Astrocyte of the cerebellum (primary cell): Measurements from ENCODE around the gene TOMM22.
"Not testable (repeated sequence)": the region's sequence is repeated elsewhere in the genome, so short reads cannot be mapped to it uniquely, and the experiment has no call there.

ENCODE experiments used
- DNase-seq: peaks from one replicate; pipeline ENCODE4 v3.0.0-alpha.2; 2011; ENCODE audit warnings: low read depth
- H3K4me3 ChIP-seq: 2 replicates; pipeline ENCODE4 v1.5.1; 2011; ENCODE audit warnings: mild to moderate bottlenecking, low read depth, low read length, moderate library complexity
- CTCF ChIP-seq: IDR thresholded peaks from 2 replicates; pipeline ENCODE4 v1.5.1; 2012; ENCODE audit warnings: low read length, low read depth, moderate library complexity, mild to moderate bottlenecking; ENCODE audit errors: missing control alignments
- in situ Hi-C: cut with HindIII; loops from 2 replicates; pipeline ENCODE4 v1.10.0; 2017; ENCODE audit warnings: low sequenced_read_pairs

Gene TOMM22

GRCh38 chr22:38681582-38682335 lies at the start of gene TOMM22:
TOMM22 (plus strand) TSS chr22:38681957; CDS start chr22:38681979, 22 bp downstream.
- peak; percentile 64 for DNase-seq
- H3K4me3 ChIP-seq = peak within 1 kb of the TSS; percentile 79
- peak; percentile 66 for TF ChIP-seq CTCF
- in situ Hi-C loops = no loop called here

- in situ Hi-C loops = no loop called here
- TF ChIP-seq CTCF = no peak
- no peak overlapping the region for H3K4me3 ChIP-seq
- DNase-seq = no peak
Observed at GRCh38 chr22:38632528-38632927, 49.2 kb upstream of the TOMM22 start.

- in situ Hi-C loops = no loop called here
- no peak overlapping the region for H3K4me3 ChIP-seq
- no peak for TF ChIP-seq CTCF
- no peak for DNase-seq
Observed at GRCh38 chr22:38638216-38638615, 43.5 kb upstream of the TOMM22 start.

GRCh38 chr22:38638728-38639127 lies 43.0 kb upstream of the TOMM22 start:
- in situ Hi-C loops = no loop called here
- no peak for TF ChIP-seq CTCF

GRCh38 chr22:38641476-38642040 lies 40.2 kb upstream of the TOMM22 start:
- in situ Hi-C loops = no loop called here
- H3K4me3 ChIP-seq = no peak overlapping the region
- DNase-seq = no peak
- no peak for TF ChIP-seq CTCF

More at GRCh38 chr22:38638728-38639127, 43.0 kb upstream of the TOMM22 start:
- no peak for DNase-seq
- H3K4me3 ChIP-seq = no peak overlapping the region

- DNase-seq, in situ Hi-C loops: not testable (repeated sequence)
Observed at GRCh38 chr22:38644245-38644644, 37.5 kb upstream of the TOMM22 start.

GRCh38 chr22:38645430-38645829 lies 36.3 kb upstream of the TOMM22 start:
- TF ChIP-seq CTCF = no peak
- DNase-seq = no peak
- H3K4me3 ChIP-seq = no peak overlapping the region
- in situ Hi-C loops = no loop called here

More at GRCh38 chr22:38644245-38644644, 37.5 kb upstream of the TOMM22 start:
- not testable (repeated sequence) for H3K4me3 ChIP-seq
